Lung (tissue), 12 donors: ENCODE measurements around the gene TMEM72. TPM values are rescaled to one million over a fixed set of nuclear protein-coding genes. Genes with fewer than 3 reads are reported as not detected.

Source experiments
- ATAC-seq: fragments of 200-7000 bp; cut with Tn5 transposase; one replicate; pipeline ENCODE4 v1.9.1; 2020; ENCODE audit warnings: moderate number of reproducible peaks; ENCODE audit not compliant: insufficient read depth, low FRiP score
- DNase-seq, 3 donors: peaks; one replicate each; pipeline ENCODE4 v3.0.0-alpha.2; 2013 to 2017
- H3K27ac ChIP-seq, 2 donors: one replicate each; pipeline ENCODE4 v1.5.1; 2013; ENCODE audit warnings: mild to moderate bottlenecking in 2 of 2, moderate library complexity in 2 of 2, control low read depth in 1 of 2, inconsistent platforms in 1 of 2, low read depth in 1 of 2, low read length in 1 of 2
- H3K27me3 ChIP-seq, 3 donors: one replicate each; pipeline ENCODE4 v1.5.1; 2013; ENCODE audit warnings: low read length in 2 of 3; ENCODE audit not compliant: control insufficient read depth in 3 of 3, insufficient read depth in 3 of 3
- H3K36me3 ChIP-seq, 4 donors: one replicate each; pipeline ENCODE4 v1.5.1; 2013; ENCODE audit warnings: low read length in 4 of 4, mild to moderate bottlenecking in 1 of 4, moderate library complexity in 1 of 4; ENCODE audit not compliant: control insufficient read depth in 4 of 4, insufficient read depth in 4 of 4
- H3K4me1 ChIP-seq, 5 donors: one replicate each; pipeline ENCODE4 v1.5.1; 2013; ENCODE audit warnings: low read length in 5 of 5, mild to moderate bottlenecking in 2 of 5, moderate library complexity in 1 of 5; ENCODE audit not compliant: control insufficient read depth in 5 of 5, insufficient read depth in 5 of 5
- H3K4me3 ChIP-seq: one replicate; pipeline ENCODE4 v1.5.1; 2013; ENCODE audit warnings: mild to moderate bottlenecking, control low read depth, moderate library complexity
- H3K9ac ChIP-seq, 2 donors: one replicate each; pipeline ENCODE4 v1.5.1; 2013; ENCODE audit warnings: low read length in 2 of 2, control low read depth in 1 of 2; ENCODE audit not compliant: insufficient read depth in 1 of 2
- H3K9me3 ChIP-seq, 4 donors: one replicate each; pipeline ENCODE4 v1.5.1; 2013; ENCODE audit warnings: low read length in 3 of 4, mild to moderate bottlenecking in 1 of 4, moderate library complexity in 1 of 4; ENCODE audit not compliant: control insufficient read depth in 4 of 4, insufficient read depth in 3 of 4
- CTCF ChIP-seq: IDR thresholded peaks from 2 replicates; pipeline ENCODE4 v1.5.1; 2012; ENCODE audit warnings: mild to moderate bottlenecking; ENCODE audit errors: control extremely low read depth, extremely low read depth
- WGBS, 2 donors: extraction: QIAGEN DNeasy Blood & Tissue Kit; methylation state at CpG; one replicate each; pipeline ENCODE4 v1.1.7; 2013; 5-methylcytosine and 5-hydroxymethylcytosine counted together
- polyA plus RNA-seq, 2 donors: library from polyadenylated mRNA; stranded (reverse); fragments of 200-250 nt; gene quantifications; one replicate each; pipeline ENCODE4 v1.2.1, GENCODE V29; 2013
- total RNA-seq, 2 donors: library from RNA; depleted of rRNA in 1 of 2; stranded (reverse); fragments of >200 nt in 1 of 2; gene quantifications; one replicate each; pipeline ENCODE4 v1.2.1, GENCODE V29; 2014 to 2021
- donor health status: control.
- donor health status: control.
- donor health status: Bipolar disorder and iron deficiency.
- donor health status: healthy.
- donor health status: DM: yes; HTN: yes; CAD: no.

Gene TMEM72
- total and polyA plus RNA-seq, 4 donors = 0.02 to 0.11 (median 0.04) TPM; not detected in 1

GRCh38 chr10:44983895-44984278 is 72.8 kb downstream of the TMEM72 start:
- no peaks in the 10 kb centered on the region for H3K9me3 ChIP-seq
- 87 to 88% methylated on average over 10 of the region's 10 CpGs for WGBS, 2 donors
- DNase-seq (no peak), ATAC-seq (no peak)
- H3K4me1 ChIP-seq = peaks cover 5 to 51% (median 24%) of the 10 kb centered on the region in 5 donors
- peaks cover 0 to 10% (median 0%) of the 10 kb centered on the region in 4 donors for H3K36me3 ChIP-seq
- no peak for TF ChIP-seq CTCF
- H3K9ac ChIP-seq = no peak overlapping the region
- H3K27ac ChIP-seq = peak overlapping the region in 1 of 2 donors; percentile 53
- no peak overlapping the region for H3K4me3 ChIP-seq
- no peaks in the 10 kb centered on the region for H3K27me3 ChIP-seq

DNA sequence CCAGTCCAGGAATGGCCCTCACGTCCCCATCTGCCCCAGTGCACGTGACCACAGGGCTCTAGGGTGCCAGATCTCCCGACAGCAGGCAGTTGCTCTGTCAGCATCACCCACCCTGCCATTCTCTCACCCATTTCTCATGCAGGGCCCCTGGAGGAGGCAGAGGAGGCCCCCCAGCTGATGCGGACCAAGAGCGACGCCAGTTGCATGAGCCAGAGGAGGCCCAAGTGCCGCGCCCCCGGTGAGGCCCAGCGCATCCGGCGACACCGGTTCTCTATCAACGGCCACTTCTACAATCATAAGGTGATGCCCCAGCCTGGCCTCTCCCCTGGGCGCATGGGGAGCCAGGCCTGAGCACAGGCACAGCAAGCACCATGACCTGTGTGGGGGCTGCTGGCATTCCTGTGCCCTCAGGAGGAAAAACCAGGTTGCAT is 73.5 kb downstream of the TMEM72 start:
- ATAC-seq = no peak
- no peak for TF ChIP-seq CTCF
- peak overlapping the region; percentile 39 to 53 for H3K27ac ChIP-seq
- no peak for DNase-seq
- peaks cover 0 to 14% (median 0%) of the 10 kb centered on the region in 4 donors for H3K36me3 ChIP-seq
- no peak overlapping the region for H3K9ac ChIP-seq
- H3K9me3 ChIP-seq = no peaks in the 10 kb centered on the region
- WGBS, 2 donors = 81 to 87% methylated on average over 15 of the region's 15 CpGs
- no peaks in the 10 kb centered on the region for H3K27me3 ChIP-seq
- H3K4me1 ChIP-seq = peaks cover 5 to 48% (median 17%) of the 10 kb centered on the region in 5 donors
- no peak overlapping the region for H3K4me3 ChIP-seq

GRCh38 chr10:44985175-44985681 is 74.1 kb downstream of the TMEM72 start:
- Histone ChIP-seq H3K9me3 (no peaks in the 10 kb centered on the region), H3K4me3 (no peak overlapping the region), H3K36me3 (peaks cover 0 to 15% (median 0%) of the 10 kb centered on the region in 4 donors), H3K27ac (peak overlapping the region; percentile 39 to 75), H3K9ac (no peak overlapping the region), H3K4me1 (peaks cover 4 to 44% (median 14%) of the 10 kb centered on the region in 5 donors), H3K27me3 (no peaks in the 10 kb centered on the region)
- ATAC-seq (no peak), DNase-seq (peak in 2 of 3 donors; percentile 50 to 68)
- TF ChIP-seq CTCF = no peak
- WGBS, 2 donors = 58 to 77% methylated on average over 9 of the region's 9 CpGs

DNA sequence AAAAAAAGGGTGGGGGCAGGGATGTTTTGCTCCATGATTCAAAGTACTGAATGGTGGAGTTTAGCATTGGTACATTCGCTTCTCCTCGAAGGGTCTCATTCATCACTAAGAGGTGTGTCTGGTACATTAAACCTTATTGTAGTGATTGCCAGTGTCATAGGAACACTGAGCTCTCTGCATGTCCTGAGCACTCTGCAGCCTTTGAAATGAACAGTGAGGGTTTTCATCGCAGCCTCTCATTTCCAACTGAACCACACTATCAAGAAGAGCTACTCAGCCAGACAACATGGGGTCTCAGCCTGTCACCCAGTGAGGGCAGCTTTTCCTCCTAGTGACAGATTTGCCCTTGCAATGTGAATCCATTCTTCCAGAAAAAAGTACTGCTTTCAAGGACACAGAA is 75.0 kb downstream of the TMEM72 start:
- no peak for TF ChIP-seq CTCF
- Histone ChIP-seq H3K36me3 (peaks cover 0 to 15% (median 0%) of the 10 kb centered on the region in 4 donors), H3K9me3 (no peaks in the 10 kb centered on the region), H3K9ac (no peak overlapping the region), H3K27ac (peak overlapping the region in 1 of 2 donors; percentile 33), H3K27me3 (no peaks in the 10 kb centered on the region), H3K4me1 (peaks cover 0 to 40% (median 16%) of the 10 kb centered on the region in 5 donors), H3K4me3 (no peak overlapping the region)
- ATAC-seq (no peak), DNase-seq (no peak)
- 89 to 92% methylated on average over 3 of the region's 3 CpGs for WGBS, 2 donors
